Measurements from ENCODE around the gene LCLAT1. TPM values are rescaled to one million over a fixed set of nuclear protein-coding genes. Genes with fewer than 3 reads are reported as not detected.

LCLAT1 gene
- total RNA-seq, 1 experiment from 2014 or later, result 32.9 TPM

DNA sequence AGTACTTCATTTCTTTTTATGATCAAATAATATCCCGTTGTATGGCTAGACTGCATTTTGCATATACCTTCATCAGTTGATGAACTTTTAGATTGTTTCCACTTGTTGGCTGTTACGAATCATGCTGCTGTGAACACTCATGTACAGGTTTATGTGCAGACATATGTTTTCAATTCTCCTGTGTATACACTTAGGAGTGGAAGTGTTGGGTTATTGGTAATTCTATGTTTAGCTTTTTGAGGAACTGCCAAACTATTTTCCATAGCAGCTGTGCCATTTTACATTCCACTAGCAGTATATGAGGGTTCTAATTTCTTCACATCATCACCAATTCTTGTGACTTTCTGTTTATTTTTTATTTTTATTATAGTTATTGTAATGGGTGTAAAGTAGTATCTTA lies 32.1 kb upstream of the LCLAT1 start:
- no peaks in the 10 kb centered on the region for H3K27me3 Mint-ChIP-seq (ENCODE audit: low read depth)
- Histone ChIP-seq H3K4me1 (ENCODE audit: insufficient read depth, low read length) (no peaks in the 10 kb centered on the region), H3K23ac (ENCODE audit: insufficient read length, low read depth, low read length) (no peak overlapping the region), H4K91ac (ENCODE audit: insufficient read length, low read depth, low read length) (no peak overlapping the region), H3K27ac (ENCODE audit: insufficient read length, low read depth, low read length) (no peak overlapping the region), H2BK20ac (ENCODE audit: low read depth, low read length, poor library complexity, severe bottlenecking) (no peak overlapping the region), H3K56ac (ENCODE audit: insufficient read length, low read depth, low read length) (no peak overlapping the region), H2AFZ (ENCODE audit: low read length) (no peak overlapping the region), H3K79me2 (ENCODE audit: insufficient read depth, low read length) (no peaks in the 10 kb centered on the region), H3K4ac (ENCODE audit: low read depth, low read length) (no peak overlapping the region), H2AK5ac (ENCODE audit: insufficient read length, low read length) (no peak overlapping the region), H4K20me1 (ENCODE audit: control insufficient read depth, insufficient read depth, insufficient read length) (no peaks in the 10 kb centered on the region), H3K23me2 (ENCODE audit: insufficient read length, low read depth, low read length, poor library complexity, severe bottlenecking) (no peaks in the 10 kb centered on the region), H3K79me1 (ENCODE audit: insufficient read depth, low read depth, low read length, poor library complexity, severe bottlenecking) (no peaks in the 10 kb centered on the region), H4K8ac (replicated peaks; ENCODE audit: insufficient read length, low read depth, low read length) (no peak overlapping the region), H3K27me3 (ENCODE audit: insufficient read depth, low read length) (no peaks in the 10 kb centered on the region), H2BK120ac (ENCODE audit: low read depth, low read length, poor library complexity, severe bottlenecking) (no peak overlapping the region), H3T11ph (ENCODE audit: low read length) (no peak overlapping the region), H3K14ac (ENCODE audit: insufficient read depth, low read length) (no peak overlapping the region), H2BK5ac (ENCODE audit: insufficient read length, low read length) (no peak overlapping the region), H3K9me3 (ENCODE audit: control insufficient read depth, low read depth, low read length) (no peaks in the 10 kb centered on the region), H2BK12ac (ENCODE audit: insufficient read length, low read depth, low read length) (no peak overlapping the region), H3K4me2 (ENCODE audit: insufficient read depth, insufficient read length, low read length) (no peak overlapping the region), H4K5ac (ENCODE audit: insufficient read length, low read depth, low read length) (no peak overlapping the region), H2BK15ac (ENCODE audit: low read depth, low read length) (no peak overlapping the region), H3K9ac (ENCODE audit: extremely low read depth, insufficient read length, low read length) (no peak overlapping the region), H3K18ac (ENCODE audit: insufficient read length, low read depth, low read length) (no peak overlapping the region)
- no peaks in the 10 kb centered on the region for H3K36me3 Mint-ChIP-seq (ENCODE audit: insufficient read depth in 1 of 3, low read depth in 3 of 3)
- H3K4me1 Mint-ChIP-seq, result peaks cover 13 to 14% of the 10 kb centered on the region in 2 experiments
- H3K4me3 Mint-ChIP-seq, result no peak overlapping the region
- no peak overlapping the region for H3K27ac Mint-ChIP-seq
- DNase-seq, result no peak
- H3K9me3 Mint-ChIP-seq, result no peaks in the 10 kb centered on the region
- TF ChIP-seq, protein P1, sequence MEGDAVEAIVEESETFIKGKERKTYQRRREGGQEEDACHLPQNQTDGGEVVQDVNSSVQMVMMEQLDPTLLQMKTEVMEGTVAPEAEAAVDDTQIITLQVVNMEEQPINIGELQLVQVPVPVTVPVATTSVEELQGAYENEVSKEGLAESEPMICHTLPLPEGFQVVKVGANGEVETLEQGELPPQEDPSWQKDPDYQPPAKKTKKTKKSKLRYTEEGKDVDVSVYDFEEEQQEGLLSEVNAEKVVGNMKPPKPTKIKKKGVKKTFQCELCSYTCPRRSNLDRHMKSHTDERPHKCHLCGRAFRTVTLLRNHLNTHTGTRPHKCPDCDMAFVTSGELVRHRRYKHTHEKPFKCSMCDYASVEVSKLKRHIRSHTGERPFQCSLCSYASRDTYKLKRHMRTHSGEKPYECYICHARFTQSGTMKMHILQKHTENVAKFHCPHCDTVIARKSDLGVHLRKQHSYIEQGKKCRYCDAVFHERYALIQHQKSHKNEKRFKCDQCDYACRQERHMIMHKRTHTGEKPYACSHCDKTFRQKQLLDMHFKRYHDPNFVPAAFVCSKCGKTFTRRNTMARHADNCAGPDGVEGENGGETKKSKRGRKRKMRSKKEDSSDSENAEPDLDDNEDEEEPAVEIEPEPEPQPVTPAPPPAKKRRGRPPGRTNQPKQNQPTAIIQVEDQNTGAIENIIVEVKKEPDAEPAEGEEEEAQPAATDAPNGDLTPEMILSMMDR (conservative IDR thresholded peaks at IDR 0.05), result no peak
- WGBS (ENCODE audit: extremely low coverage, insufficient read length, low lambda C conversion rate), result no CpG with 5 or more reads among the region's 2 CpGs

Data from H9 (cell line).